CD4-positive, alpha-beta T cell (primary cell): ENCODE results near the gene ARHGAP26. TPM values are rescaled to one million over a fixed set of nuclear protein-coding genes. Genes with fewer than 3 reads are reported as not detected.

Experiments
- ATAC-seq: fragments of 200-7000 bp; cut with Tn5 transposase; one replicate; pipeline ENCODE4 v1.10.0; 2022; ENCODE audit warnings: mild to moderate bottlenecking; ENCODE audit not compliant: poor library complexity
- CTCF ChIA-PET: fragments of 350-600 bp; sonication (Branson Sonifier 250); formaldehyde crosslinking; loops from one replicate; lab custom pipeline; 2021; ENCODE audit warnings: antibody characterized with exemption, inconsistent platforms; lab: Charles Lee
- POLR2A ChIA-PET: fragments of 350-600 bp; sonication (Branson Sonifier 250); formaldehyde crosslinking; loops from one replicate; lab custom pipeline; 2021; ENCODE audit warnings: antibody characterized with exemption, inconsistent platforms; lab: Charles Lee
- DNase-seq, 14 experiments: peaks; one replicate each; pipeline ENCODE4 v3.0.0-alpha.2; 2013 to 2020; ENCODE audit warnings: mixed read lengths in 2 of 14
- H3K27ac ChIP-seq, 2 donors: one replicate each; pipeline versions ENCODE4 v1.5.1 to v1.7.0; 2013; ENCODE audit warnings: low read length in 2 of 2, low read depth in 1 of 2, mild to moderate bottlenecking in 1 of 2
- H3K27me3 ChIP-seq, 2 experiments: 1 replicate in 1 of 2; 2 replicates in 1 of 2; pipeline versions ENCODE4 v1.6.1 to v1.7.0; 2013; ENCODE audit warnings: low read length in 2 of 2, control low read depth in 1 of 2, mild to moderate bottlenecking in 1 of 2, moderate library complexity in 1 of 2; ENCODE audit not compliant: insufficient read depth in 2 of 2, control insufficient read depth in 1 of 2
- H3K36me3 ChIP-seq: one replicate; pipeline ENCODE4 v1.6.1; 2013; ENCODE audit warnings: low read length, control low read depth; ENCODE audit not compliant: insufficient read depth
- H3K4me1 ChIP-seq: one replicate; pipeline ENCODE4 v1.6.1; 2013; ENCODE audit warnings: low read length, control low read depth; ENCODE audit not compliant: insufficient read depth
- H3K4me3 ChIP-seq: one replicate; pipeline ENCODE4 v1.5.1; 2013; ENCODE audit warnings: mild to moderate bottlenecking, low read length, moderate library complexity
- H3K9me3 ChIP-seq, 2 experiments: 1 replicate in 1 of 2; 2 replicates in 1 of 2; pipeline versions ENCODE4 v1.6.1 to v1.7.0; 2013; ENCODE audit warnings: low read length in 2 of 2, mild to moderate bottlenecking in 2 of 2, control low read depth in 1 of 2, moderate library complexity in 1 of 2; ENCODE audit not compliant: control insufficient read depth in 1 of 2, insufficient read depth in 1 of 2
- H3K27ac Mint-ChIP-seq: one replicate; pipeline ENCODE4 v1.8.0; 2020; ENCODE audit warnings: mixed read lengths
- H3K27me3 Mint-ChIP-seq: one replicate; pipeline ENCODE4 v1.8.0; 2021; ENCODE audit warnings: mixed read lengths
- H3K36me3 Mint-ChIP-seq: one replicate; pipeline ENCODE4 v1.8.0; 2021; ENCODE audit warnings: low read depth, mixed read lengths
- H3K4me1 Mint-ChIP-seq: one replicate; pipeline ENCODE4 v1.8.0; 2021; ENCODE audit warnings: low read depth, mixed read lengths
- H3K4me3 Mint-ChIP-seq: one replicate; pipeline ENCODE4 v1.8.0; 2020; ENCODE audit warnings: mild to moderate bottlenecking, mixed read lengths
- H3K9me3 Mint-ChIP-seq: one replicate; pipeline ENCODE4 v1.8.0; 2020; ENCODE audit warnings: mixed read lengths
- intact Hi-C, 2 experiments: fragments of 100-400 bp; cut with DNase I in 1 of 2; cut with micrococcal nuclease in 1 of 2; formaldehyde crosslinking; loops; one replicate each; pipeline versions ENCODE4 v1.15.1 to v1.9.0; 2023 to 2025; cut with DNase I, micrococcal nuclease
- total RNA-seq, 174 experiments: library from RNA in 2 of 174; stranded (reverse) in 2 of 174; gene quantifications; one replicate each; pipeline ENCODE4 v1.2.3 and lab custom pipeline; 2021 to 2026
- TF ChIP-seq, protein P1 (sequence below): fragments of 200-600 bp; IDR thresholded peaks from one replicate; pipeline ENCODE4 v1.8.0; 2022; ENCODE audit warnings: antibody characterized with exemption, mild to moderate bottlenecking

ARHGAP26 gene
- total RNA-seq, 2 experiments from 2014 or later = 24.9 to 27.3 TPM

DNA sequence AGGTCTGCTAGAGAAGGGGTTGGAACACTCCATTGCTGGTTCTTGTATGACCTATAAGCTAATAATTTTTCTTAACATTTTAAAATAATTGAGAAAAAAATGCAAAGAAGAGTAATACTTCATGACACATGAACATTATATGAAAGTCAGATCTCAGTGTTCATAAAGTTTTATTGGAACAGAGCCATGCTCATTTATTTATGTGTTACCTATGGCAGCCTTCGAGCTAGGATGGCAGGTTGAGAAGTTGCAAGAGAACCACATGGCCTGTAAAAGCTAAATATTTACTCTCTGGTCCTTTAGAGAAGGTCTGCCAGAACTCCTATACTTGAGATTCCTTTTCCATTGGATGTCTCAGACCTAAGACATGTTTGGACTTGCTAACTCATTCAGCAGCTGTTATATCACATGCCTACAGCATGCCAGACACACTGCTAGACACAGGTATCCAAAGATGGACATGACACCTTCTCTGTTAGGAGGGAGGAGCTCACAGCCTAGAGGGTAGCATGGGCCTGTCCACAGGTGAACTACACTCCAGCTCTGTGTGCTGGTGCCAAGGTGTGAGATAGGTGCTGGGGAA lies 304.3 kb downstream of the ARHGAP26 start:
- Histone ChIP-seq H3K36me3 (peaks cover 3% of the 10 kb centered on the region), H3K4me3 (no peak overlapping the region), H3K27me3 (no peaks in the 10 kb centered on the region), H3K4me1 (no peaks in the 10 kb centered on the region), H3K27ac (no peak overlapping the region), H3K9me3 (peaks cover 0 to 5% of the 10 kb centered on the region in 2 experiments)
- Mint-ChIP-seq H3K27ac (no peak overlapping the region), H3K27me3 (no peaks in the 10 kb centered on the region), H3K4me1 (no peaks in the 10 kb centered on the region), H3K4me3 (no peak overlapping the region), H3K9me3 (peaks cover 5% of the 10 kb centered on the region), H3K36me3 (peaks cover 25% of the 10 kb centered on the region)
- POLR2A ChIA-PET = no interaction called here
- intact Hi-C loops = no loop called here
- TF ChIP-seq, protein P1, sequence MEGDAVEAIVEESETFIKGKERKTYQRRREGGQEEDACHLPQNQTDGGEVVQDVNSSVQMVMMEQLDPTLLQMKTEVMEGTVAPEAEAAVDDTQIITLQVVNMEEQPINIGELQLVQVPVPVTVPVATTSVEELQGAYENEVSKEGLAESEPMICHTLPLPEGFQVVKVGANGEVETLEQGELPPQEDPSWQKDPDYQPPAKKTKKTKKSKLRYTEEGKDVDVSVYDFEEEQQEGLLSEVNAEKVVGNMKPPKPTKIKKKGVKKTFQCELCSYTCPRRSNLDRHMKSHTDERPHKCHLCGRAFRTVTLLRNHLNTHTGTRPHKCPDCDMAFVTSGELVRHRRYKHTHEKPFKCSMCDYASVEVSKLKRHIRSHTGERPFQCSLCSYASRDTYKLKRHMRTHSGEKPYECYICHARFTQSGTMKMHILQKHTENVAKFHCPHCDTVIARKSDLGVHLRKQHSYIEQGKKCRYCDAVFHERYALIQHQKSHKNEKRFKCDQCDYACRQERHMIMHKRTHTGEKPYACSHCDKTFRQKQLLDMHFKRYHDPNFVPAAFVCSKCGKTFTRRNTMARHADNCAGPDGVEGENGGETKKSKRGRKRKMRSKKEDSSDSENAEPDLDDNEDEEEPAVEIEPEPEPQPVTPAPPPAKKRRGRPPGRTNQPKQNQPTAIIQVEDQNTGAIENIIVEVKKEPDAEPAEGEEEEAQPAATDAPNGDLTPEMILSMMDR = no peak
- DNase-seq = no peak
- ATAC-seq = no peak
- CTCF ChIA-PET = interaction anchor here (1.1 kb wide), 1 partner anchor 16 kb away, joined by 3 read pairs; no protein-coding TSS in a partner anchor

GRCh38 chr5:143076377-143076776 lies 306.2 kb downstream of the ARHGAP26 start:
- peaks cover 0 to 4% of the 10 kb centered on the region in 2 experiments for H3K9me3 ChIP-seq
- H3K27ac ChIP-seq = no peak overlapping the region
- ChIA-PET CTCF (no interaction called here), POLR2A (no interaction called here)
- Mint-ChIP-seq H3K27ac (no peak overlapping the region), H3K36me3 (peaks cover 7% of the 10 kb centered on the region), H3K27me3 (no peaks in the 10 kb centered on the region), H3K4me1 (no peaks in the 10 kb centered on the region), H3K4me3 (no peak overlapping the region), H3K9me3 (peaks cover 3% of the 10 kb centered on the region)
- H3K4me1 ChIP-seq = no peaks in the 10 kb centered on the region
- H3K27me3 ChIP-seq = no peaks in the 10 kb centered on the region
- no peaks in the 10 kb centered on the region for H3K36me3 ChIP-seq
- intact Hi-C loops = no loop called here
- no peak overlapping the region for H3K4me3 ChIP-seq
- no peak for ATAC-seq
- DNase-seq = no peak
- TF ChIP-seq, protein P1 = no peak

- Mint-ChIP-seq H3K27me3 (no peaks in the 10 kb centered on the region), H3K27ac (no peak overlapping the region)
Observed at GRCh38 chr5:143077453-143078103, 307.4 kb downstream of the ARHGAP26 start.

More at GRCh38 chr5:143077453-143078103, 307.4 kb downstream of the ARHGAP26 start:
- ChIA-PET CTCF (no interaction called here), POLR2A (no interaction called here)
- Histone ChIP-seq H3K36me3 (no peaks in the 10 kb centered on the region), H3K27ac (no peak overlapping the region), H3K27me3 (no peaks in the 10 kb centered on the region), H3K9me3 (no peaks in the 10 kb centered on the region), H3K4me3 (no peak overlapping the region), H3K4me1 (no peaks in the 10 kb centered on the region)
- intact Hi-C loops = no loop called here
- Mint-ChIP-seq H3K36me3 (no peaks in the 10 kb centered on the region), H3K9me3 (no peaks in the 10 kb centered on the region), H3K4me1 (no peaks in the 10 kb centered on the region), H3K4me3 (no peak overlapping the region)
- no peak for ATAC-seq
- DNase-seq = no peak
- TF ChIP-seq, protein P1 = no peak
